GM21529 (cell line): ENCODE data around the gene WWP2.
"Not testable (repeated sequence)": the region's sequence is repeated elsewhere in the genome, so short reads cannot be mapped to it uniquely, and the experiment has no call there.

Experiments
- ATAC-seq: cut with Tn5 transposase; IDR thresholded peaks from one replicate; pipeline ENCODE4 v1.9.1; 2021; ENCODE audit not compliant: unreplicated experiment

Gene WWP2

DNA sequence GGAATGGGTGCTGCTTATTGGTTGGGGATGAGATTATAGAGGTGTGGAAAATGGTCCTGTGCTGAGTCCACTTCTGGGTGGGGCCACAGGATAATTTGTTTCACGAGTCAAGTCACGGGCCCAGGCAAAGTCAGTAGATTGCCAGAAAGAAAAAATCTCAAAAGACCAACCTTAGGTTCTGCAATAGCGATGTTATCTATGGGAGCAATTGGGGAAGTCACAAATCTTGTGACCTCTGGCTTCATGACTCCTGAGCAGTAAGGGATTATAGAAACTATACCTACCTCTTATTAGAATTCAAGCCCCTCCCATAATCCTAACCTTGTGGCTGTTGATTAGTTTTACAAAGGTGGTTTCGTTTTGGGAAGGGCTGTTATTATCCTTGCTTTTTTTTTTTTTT lies 31.4 kb downstream of the WWP2 start:
- ATAC-seq: no peak

DNA sequence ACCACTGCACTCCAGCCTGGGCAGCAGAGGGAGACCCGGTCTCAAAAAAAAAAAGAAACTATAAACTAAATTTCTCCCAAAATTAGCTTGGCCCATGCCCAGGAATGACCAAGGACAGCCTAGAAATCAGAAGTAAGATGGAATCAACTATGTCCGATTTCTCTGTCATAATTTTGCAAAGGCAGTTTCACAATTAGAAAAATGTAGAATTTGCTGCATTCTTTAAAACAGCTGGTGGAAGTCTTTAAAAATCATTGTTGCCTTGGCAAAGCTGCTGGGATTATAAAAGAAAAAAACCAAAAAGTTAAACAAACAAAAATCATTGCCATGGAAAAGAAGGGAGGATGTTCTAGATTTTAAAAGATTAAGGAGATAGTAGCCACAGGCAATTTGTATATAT lies 32.4 kb downstream of the WWP2 start:
- ATAC-seq: no peak

DNA sequence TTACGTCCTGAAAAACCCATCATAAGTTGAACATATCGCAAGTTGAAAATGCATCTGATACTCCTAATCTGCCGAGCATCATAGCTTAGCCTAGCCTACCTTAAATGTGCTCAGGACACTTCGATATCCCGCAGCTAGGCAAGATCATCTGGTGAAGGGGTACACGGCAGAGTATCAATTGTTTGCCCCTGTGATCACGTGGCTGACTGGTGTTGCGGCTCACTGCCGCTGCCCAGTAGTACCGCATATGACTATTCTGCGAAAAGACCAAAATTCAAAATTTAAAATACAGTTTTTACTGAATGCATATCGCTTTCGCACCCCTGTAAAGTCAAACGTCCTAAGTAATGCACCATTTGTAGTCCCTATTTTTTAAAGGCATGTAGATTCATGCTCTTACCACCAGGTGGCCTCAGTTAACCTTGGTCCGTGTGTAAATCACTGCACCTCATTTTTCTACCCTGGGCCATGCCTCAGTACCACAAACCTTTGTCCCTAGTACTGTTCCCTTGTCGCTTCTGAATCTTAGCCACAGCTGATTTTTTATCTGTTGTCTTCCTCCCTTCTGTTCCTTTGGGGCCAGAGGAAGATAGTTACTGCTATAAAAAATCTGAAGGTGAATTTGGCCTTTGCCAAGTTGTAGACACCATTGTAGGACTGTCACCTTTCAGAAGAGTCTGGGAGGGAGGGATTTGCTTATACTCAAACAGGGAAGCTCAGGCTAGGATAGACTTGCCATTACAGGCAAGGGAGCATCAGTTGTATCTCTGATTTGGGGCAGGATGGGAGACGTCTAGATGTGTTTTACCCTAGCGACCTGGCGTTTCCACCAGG lies 34.4 kb downstream of the WWP2 start:
- no peak for ATAC-seq

DNA sequence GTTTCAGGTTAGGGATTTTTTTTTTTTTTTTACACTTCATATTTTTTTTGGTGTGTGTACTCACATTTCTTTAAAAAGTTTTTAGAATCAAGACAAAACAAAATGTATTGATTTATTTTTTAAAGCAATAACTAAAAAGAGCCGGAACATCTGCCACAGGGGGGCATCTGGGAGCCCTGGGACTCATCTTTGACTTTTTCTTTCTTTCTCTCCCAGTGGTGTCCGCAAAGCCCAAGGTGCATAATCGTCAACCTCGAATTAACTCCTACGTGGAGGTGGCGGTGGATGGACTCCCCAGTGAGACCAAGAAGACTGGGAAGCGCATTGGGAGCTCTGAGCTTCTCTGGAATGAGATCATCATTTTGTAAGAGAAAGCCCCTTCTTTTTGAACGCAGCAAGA lies 36.3 kb downstream of the WWP2 start:
- no peak for ATAC-seq

DNA sequence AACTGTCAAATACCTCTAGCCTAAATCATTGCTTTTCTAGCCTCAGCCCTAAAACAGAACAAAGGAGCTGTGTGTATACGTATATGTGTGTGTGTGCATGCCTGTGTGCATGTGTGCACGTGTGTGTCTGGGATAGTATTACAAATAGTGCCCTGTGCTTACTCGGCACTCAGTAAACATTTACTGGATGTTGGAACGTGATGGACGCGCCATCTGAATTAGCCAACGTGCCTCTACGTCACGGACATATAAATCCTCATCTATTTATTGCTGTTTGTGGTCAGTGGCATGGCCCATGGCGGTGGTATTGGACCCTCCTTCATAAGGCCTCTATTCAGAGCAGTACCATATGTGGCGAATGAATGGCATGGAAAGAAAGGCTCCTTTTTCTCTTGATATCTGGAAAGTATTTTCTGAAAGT lies 37.5 kb downstream of the WWP2 start:
- ATAC-seq: no peak

DNA sequence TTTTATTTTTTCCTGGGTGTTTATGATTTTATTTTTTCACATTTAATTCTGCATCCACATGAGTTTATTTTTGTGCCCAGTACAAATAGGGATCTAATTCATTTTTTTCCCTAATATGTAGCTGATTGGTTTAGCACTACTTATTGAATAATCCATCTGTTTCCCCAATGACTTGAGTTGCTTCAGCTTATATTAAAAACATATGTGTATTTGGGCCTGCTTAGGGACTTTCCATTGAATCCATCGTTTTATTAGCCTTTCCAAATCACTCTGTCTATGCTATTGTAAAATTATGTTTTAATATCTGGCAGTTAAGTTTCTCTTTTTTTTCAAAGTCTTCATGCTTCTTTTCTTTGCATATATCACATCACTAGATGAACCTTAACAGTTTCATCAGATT lies 42.2 kb downstream of the WWP2 start:
- ATAC-seq: no peak

DNA sequence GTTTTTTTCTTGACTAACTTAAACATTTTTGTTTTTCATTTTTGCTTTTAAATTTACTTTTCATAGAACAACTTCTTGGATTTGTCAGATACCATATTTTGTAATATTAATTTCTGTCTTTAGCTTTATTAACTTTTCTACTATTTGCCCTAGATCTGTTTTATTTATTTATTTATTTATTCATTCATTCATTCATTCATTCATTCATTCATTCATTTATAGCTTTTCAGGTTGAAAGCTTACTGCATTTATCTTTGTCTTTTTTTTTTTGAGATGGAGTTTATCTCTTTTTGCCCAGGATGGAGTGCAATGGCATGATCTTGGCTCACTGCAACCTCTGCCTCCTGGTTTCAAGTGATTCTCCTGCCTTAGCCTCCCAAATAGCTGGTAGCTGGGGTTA lies 44.6 kb downstream of the WWP2 start:
- ATAC-seq: not testable (repeated sequence)

DNA sequence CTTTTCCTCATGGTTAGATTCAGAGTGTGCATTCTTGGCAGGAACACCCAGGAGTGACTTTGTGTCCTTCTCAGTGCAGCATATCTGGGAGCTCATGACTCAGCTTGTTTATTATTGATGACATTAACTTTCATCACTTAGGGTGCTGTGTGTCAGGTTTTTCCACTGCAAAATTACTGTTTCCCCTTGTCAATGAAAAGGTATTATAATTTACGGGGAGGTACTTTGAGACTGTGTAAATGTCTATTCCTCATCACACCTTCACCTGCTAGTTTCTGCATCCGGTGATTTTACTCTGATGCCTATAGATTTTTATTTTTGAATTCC lies 50.5 kb downstream of the WWP2 start:
- no peak for ATAC-seq

DNA sequence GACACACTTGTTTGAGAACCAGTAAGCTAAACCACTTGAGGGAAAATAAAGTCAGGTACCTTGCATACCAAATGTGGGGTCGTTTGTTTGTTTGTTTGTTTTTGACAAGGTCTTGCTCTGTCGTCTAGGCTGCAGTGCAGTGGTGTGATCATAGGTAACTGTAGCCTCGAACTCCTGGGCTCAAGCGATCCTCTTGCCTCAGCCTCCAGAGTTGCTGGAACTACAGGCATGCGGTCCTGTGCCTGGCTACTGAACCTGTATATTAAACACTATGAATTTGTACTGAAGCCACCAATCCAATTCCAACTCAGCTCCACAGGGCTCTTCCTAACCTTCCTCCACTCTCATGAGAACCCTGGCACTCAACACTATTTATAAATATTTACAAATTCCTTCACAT lies 51.9 kb downstream of the WWP2 start:
- no peak for ATAC-seq

DNA sequence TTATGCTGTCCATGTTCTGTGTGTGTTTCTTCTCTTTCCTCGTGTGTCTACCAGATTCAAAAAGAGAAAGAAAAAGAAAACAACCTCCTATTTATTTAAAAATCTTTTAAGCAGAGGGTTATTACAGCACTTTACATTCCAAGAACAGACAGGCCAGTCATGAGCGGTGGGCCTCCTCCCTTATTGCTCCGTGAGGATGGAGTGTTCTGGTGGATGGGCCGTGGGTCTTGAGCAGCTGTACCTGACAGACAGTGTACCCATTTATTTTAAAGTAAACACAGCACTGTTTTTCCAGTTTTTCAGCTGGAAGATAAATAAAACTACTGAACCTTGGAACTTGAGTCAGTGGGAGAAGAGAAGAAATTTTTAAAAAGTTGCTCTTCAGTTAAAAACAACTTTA lies 52.4 kb downstream of the WWP2 start:
- no peak for ATAC-seq

DNA sequence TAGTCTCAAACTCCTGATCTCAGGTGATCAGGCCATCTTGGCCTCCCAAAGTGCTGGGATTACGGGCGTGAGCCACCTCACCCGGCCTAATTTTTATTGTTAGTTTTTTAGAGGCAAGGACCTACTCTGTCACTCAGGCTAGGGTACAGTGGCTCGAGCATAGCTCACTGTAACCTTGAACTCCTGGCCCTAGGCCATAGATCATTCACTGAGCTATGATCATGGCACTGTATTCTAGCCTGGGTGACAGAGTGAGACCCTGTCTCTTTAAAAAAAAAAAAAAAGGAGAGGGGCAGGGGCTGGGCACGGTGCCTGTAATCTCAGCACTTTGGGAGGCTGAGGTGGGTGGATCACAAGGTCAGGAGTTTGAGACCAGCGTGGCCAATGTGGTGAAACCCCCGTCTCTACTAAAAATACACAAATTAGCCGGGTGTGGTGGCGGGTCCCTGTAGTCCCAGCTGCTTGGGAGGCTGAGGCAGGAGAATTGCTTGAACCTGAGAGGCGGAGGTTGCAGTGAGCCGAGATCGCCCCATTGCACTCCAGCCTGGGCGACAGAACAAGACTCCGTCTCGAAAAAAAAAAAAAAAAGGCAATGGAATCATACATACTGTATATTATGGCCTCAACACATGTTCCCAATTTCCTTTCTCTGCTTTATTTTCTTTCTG lies 53.2 kb downstream of the WWP2 start:
- not testable (repeated sequence) for ATAC-seq

DNA sequence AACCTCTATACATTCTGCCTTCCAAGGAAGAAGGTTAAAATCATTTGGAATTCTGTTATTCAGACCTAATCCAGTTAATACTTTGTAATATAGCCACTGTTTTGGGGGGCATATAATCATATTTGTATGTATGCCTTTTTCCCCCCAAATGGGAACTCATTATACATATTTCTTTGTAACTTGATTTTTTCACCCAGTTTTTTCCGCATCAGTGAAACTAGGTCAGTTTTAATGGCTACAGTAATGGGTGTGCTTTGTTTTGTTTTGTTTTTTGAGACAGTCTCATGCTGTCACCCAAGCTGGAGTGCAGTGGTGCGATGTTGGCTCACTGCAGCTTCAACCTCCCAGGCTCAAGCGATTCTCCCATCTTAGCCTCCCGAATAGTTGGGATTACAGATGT lies 54.9 kb downstream of the WWP2 start:
- no peak for ATAC-seq

DNA sequence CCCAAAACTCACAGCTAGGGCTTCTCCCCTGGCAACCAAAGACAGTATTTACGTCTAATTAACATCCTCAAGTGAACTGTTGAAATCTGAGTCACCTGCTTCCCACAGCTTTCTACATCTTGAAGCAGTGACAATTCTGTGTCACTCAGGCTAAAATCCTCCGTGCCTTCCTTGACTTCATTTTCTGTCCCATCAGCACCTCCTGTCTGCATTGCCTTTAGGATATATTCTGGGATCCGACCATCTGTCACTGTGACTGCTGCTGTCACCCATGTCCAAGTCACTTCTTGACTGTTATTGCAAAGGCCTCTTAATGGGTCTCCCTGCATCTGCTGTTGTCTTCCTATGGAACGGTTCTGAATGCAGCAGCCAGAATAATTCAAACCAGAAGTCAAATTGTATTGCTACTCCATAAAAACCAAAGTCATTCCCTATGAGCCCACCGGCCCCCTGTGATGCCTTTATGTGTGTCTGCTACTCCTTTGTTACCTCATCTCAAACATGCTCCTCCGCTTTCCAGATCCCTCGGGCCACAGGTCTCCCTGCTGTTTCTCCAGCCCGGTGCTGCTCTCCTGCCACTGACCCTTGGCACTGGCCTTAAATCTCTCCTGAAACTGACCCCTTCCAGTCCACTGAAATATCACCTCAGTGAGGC lies 56.9 kb downstream of the WWP2 start:
- no peak for ATAC-seq

DNA sequence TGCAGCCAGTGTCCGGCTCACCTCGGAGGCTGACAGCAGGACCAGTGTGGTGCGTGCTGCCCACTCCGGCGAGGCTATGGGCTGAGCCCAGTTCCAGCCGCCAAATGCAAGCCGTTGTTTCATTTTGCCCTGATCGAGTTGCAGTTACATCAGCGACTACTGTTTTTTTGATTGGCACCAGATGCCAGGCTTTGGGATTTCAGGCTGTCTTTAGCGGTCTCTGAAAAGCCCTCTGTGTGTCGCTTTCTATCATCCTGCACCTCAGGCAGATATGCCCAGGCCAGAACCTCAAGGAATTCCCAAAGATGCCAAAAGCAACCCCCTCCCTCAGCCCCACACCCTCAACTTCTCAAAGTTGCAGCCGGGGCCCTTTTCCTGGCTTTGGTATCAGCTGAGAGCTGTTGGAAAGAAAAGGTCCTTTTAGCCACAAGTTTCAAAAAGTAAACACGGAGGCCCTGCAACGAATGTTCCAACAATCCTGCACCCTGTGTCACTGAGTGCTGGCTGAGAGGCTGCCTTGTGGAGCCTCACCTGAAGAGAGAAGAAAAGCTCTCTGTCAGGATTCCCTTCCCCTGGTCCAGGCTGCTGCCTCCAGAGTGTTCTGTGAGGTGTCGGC lies 58.9 kb downstream of the WWP2 start:
- ATAC-seq: no peak

DNA sequence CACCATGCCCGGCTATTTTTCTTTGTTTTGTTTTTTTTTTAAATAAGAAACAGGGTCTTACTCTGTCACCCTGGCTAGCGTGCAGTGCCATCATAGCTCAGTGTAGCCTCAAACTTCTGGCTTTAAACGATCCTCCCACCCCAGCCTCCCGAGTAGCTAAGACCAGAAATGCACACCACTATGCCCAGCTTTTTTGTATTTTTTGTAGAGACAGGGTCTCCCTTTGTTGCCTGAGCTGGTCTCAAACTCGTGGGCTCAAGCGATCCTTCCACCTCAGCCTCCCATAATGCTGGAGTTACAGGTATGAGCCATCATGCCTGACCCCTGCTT lies 59.7 kb downstream of the WWP2 start:
- no peak for ATAC-seq

DNA sequence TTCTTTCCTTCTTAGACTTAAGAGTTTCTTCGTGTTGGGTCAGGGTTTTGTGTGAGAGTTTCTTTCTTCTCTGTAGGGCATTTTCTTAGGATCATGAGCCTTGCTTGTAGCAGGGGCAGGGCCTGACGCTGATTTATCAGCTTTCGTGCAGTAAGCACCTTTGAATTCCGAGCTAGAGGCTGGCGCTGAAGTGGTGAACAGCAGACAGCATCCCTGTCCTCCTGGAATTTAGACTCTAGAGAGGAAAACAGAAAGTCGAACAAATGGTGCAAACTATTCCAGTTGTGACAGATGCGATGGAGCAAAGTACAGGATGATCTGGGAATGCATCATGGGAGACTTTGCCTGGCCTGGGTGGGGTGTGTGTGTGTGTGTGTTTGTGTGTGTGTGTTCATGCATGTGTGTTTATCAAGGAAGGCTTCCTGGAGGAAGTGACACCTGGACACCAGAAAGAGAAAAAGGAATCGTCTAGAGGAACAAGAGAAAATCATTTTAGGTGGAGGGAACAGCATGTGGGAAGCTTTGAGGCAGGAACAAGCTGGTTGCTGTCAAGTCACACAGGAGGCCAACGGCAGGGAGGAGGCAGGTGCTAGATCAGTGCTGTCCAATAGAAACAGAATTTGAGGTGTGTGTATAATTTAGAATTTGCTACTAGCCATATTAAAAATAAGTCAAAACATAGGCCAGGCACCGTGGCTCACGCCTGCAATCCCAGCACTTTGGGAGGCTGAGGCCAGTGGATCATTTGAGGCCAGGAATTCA lies 60.2 kb downstream of the WWP2 start:
- ATAC-seq: no peak

DNA sequence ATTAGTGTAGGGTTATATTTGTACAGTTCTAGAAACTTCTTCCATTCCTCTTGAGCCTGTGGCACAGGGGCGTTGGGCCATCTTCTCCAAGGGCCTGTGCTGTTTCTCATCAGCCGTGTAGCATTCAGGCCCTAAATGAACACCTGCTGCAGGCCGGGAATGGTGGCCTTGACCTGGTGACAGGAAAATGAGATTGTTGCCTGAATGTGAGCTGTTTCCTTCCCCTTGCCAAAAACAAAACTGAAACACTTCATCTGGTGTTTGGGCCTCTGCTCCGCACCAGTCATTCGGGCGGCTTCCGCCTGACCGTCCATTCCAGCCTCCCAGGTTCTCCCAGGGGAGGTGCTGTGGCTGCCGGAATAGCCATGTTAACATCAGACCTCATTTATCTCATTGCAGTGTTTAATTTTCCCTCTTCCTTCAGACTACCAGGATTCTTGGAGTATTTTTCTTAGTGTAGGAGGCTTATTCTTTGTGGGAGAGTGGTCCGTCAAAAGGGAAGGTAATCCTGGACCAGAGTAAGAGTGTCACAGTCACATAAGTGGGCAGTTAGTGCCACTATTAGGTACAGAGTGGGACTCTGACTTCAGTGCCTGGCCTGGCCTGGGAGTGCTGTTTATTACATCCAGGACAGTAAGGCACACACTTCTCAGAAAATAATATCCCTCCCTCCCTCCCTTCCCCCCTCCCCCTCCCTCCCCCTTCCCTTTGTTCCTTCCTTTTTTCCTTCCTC lies 61.9 kb downstream of the WWP2 start:
- ATAC-seq: peak; percentile 95

DNA sequence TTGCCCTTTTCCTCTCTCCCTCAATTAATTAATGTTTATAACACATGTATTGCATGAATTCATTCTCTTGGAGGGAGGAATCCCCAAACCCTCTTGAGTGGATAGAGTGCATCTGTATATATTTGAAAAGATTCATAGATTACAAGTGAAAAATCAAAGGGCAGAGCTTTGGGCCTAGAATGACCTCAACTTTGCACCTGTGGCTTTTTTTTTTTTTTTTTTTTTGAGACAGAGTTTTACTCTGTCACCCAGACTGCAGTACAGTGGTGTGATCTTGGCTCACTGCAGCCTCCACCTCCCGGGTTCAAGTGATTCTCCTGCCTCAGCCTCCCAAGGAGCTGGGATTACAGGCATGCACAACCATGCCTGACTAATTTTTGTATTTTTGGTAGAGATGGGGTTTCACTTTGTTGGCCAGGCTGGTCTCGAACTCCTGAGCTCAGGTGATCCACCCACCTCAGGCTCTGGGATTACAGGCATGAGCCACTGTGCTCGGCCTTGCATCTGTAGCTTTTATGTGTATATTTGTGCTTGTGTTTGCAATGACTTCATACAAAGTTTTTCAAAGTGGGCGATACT lies 62.5 kb downstream of the WWP2 start:
- ATAC-seq: not testable (repeated sequence)

DNA sequence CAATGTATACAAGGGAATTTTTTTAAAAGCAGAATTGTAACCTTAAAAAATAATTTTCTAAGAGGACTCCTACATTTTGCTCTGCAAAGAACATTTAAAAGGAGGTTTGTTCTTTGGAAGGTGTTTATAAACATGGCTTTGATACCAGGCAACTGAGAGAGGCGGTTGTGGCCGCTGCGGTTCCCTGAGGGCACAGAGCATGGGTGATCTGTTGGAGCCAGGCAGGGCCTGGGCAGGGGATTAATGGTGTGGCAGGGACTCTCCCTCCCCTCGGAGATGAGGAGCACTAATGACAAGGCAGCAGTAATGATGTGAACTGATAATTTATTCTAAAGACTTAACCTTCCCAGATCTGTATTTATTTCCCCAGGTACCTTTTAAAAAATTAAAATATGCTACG lies 65.4 kb downstream of the WWP2 start:
- ATAC-seq: no peak

DNA sequence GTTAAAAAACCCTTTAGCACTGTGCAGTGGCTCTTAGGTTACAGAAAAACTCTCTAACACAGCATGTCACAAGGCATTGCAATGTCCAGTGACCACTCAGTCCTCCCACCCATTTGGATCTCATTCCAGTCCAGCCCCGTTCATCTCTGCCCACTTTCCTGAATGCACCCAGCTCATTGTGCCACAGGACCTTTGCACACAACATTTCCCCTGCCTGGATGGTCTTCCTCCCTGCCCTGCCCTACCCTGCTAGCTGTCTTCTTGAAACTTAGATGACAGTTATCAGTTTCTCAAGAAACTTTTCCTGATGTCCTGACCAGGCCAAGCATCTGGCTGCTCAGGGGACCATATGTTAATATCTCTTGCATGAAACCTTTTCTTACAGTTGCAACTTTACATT lies 67.2 kb downstream of the WWP2 start:
- no peak for ATAC-seq
